Nucleus accumbens (tissue), 56 donors: ENCODE results near the gene OLFM2.

Source experiments
- DNase-seq, 56 donors: peaks; one replicate each; lab custom pipeline; 2025; lab: John Stamatoyannopoulos, UW

OLFM2 gene

GRCh38 chr19:9912551-9913236 is 23.6 kb downstream of the OLFM2 start:
- no peak for DNase-seq

- DNase-seq, result no peak
Measured at GRCh38 chr19:9911524-9912185, 24.7 kb downstream of the OLFM2 start.

DNA sequence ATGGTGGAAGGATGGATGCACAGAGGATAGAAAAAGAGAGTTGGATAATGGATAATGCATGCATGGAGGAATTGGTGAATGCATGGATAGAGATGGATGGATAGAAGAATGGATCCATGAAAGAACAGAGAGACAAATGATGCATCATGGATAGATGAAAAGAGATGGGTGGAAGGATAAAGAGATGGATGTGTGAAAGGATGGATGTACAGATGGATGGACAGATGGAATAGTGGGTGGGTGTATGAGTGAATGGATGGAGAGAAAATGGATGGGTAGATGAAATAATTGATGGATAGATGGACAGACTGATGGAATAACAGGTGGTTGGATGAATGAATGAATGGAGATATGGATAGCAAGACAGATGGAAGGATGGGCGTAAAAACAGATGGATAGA is 25.7 kb downstream of the OLFM2 start:
- no peak for DNase-seq

GRCh38 chr19:9909251-9909650 is 27.1 kb downstream of the OLFM2 start:
- no peak for DNase-seq

DNA sequence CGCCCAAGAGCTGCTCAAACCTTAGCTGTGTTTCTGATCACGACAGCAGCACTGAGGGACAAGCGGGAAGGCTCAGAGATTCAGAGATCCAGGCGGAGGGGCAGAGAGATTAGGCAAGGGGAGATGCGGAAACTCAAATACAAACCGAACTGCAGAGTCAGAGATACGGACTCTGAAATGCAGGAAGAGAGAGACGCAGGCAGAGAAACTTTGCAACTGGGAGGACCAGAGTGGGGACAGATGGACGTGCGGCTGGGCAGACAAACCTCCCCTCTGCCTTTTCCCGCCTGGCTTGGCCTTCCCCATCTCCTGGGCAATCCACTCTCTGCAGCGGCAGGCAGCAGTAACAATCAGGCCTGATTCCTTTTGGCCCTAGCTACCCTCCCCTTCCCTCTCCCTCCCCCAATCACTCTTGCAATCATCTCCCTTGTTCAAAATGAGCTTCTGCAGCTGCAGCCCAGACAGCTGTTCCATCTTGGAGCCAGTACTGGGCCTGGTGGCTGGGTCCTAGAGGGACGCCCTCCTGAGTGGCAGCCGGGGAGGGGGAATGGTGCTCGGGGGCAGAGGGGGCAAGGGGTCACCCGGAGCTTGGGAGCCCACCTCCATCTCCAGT is 29.7 kb downstream of the OLFM2 start:
- DNase-seq, result peak in 23 of 56 donors; percentile 3 to 56 (median 21)

- DNase-seq, result no peak
Measured at GRCh38 chr19:9903336-9903735, 33.0 kb downstream of the OLFM2 start.

DNA sequence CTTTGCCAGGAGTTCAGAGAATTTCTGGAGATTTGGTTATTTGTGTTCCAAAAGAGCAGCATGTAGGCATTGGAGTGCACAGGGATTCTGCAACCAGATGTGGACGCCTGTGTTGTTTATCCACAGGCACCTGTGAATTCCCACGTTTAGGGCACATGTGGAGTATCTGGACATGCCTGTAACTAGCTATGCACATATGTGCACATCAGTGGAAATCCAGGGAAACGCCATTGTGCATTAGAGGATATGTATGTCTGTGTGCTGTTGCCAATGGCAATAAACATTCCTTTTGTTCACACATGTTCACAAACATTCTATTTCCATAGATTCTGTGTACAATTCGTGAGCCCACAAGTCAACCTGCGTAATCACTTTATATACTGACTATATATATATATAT is 34.7 kb downstream of the OLFM2 start:
- DNase-seq, result no peak

GRCh38 chr19:9901020-9901419 is 35.3 kb downstream of the OLFM2 start:
- no peak for DNase-seq

DNA sequence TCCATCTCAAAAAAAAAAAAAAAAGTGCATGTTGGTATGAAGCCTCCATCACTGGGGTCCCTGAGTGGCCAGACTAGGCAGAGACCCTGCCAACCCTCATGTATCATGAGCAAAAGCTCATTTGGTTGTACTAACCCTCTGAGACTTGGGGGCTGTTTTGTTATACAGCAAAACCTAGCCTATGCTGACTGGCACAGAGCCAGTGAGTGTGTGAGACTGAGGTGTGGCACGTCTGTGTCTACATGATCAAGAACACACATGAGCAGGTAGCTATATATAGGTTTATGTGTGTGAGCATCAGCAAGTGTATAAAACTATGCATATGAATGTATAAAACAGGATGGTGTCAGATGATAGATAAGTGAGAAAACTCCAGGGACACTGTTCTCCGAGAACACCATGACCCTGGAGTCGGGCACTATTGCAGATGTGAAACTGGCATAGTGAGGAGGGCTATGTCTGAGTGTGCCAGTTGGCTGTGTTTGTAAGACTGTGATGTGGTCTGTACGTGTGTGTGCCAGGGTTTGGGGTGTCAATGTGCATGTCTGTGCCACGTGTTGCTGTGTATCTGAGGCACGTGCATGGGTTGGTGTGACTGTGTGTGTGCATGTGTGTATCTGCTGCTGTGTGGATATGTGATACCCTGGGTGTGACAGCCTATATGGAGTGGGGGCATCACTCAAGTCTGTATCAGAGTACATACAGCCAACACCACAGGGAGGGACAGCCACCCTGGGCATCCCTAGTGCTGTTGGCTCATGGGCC is 44.5 kb downstream of the OLFM2 start:
- DNase-seq, result no peak

GRCh38 chr19:9885077-9885552 is 51.2 kb downstream of the OLFM2 start:
- DNase-seq, result peak in 43 of 56 donors; percentile 1 to 81 (median 37)

GRCh38 chr19:9883764-9884163 is 52.6 kb downstream of the OLFM2 start:
- no peak for DNase-seq

DNA sequence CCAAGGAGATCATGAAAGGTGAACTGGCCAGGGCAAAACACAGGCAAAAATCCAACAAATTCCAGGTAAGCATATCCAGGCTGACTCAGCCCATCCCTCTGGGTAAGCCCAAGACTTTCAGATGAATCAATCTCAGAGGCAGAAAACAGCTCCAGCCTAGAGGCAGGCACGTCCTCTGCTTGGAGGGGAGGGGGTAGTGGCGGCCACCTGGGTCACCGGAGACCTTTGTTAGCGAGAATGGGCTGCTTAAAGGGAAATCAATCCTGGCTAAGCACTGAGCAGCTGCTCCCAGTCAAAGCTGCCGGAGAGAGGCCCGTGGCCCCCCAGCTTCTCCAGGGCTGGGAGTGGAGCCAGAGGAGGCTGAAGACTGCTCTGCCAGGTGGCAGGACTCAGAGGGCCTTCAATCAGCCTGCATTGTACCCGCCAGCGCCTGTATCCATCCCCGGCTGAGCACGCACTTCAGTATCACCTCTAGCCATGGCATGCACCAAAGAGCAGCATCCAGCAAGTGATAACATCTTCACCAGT is 53.0 kb downstream of the OLFM2 start:
- peak in 23 of 56 donors; percentile 3 to 61 (median 17) for DNase-seq

DNA sequence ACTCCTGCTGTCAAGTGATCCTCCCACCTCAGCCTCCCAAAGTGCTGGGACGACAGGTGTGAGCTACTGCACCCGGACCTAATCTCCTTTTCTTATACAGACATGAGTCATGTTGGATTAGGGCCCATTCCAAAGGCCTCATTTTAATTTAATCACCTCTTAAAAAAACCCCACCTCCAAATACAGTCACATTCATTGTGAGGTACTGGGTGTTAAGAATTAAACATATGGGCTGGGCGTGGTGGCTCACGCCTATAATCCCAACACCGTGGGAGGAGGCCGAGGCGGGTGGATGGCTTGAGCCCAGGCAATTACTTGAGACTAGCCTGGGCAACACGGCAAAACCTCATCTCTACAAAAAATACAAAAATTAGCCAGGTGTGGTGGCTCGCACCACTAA is 54.6 kb downstream of the OLFM2 start:
- no peak for DNase-seq

DNA sequence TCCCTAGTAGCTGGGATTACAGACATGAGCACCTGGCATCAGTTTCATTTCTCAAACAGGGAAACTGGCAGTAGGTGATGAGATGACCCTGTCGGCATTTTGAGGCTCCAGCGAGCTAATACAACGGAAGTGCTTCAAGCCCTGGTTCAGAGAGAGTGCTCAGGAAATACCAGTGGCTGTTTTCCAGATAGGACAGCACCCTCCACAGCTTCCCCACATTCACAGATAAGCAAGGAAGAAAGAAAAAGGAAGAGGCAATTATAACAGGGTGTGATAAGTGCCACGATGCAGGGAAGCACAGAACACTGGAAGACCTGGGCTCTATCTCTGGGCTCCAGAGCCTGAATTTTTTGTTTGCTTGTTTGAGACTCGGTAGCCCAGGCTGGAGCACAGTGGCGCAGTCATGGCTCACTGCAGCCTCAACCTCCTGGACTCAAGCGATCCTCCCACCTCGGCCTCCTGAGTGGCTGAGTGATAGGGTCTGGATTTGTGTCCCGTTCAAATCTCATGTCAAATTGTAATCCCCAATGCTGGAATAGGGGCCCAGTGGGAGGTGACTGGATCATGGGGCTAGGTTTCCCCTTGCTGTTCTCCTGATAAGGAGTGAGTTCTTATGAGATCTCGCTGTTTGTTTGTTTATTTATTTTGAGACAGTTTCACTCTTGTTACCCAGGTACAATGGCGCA is 57.7 kb downstream of the OLFM2 start:
- no peak for DNase-seq

- DNase-seq, result no peak
Measured at GRCh38 chr19:9877780-9878510, 58.4 kb downstream of the OLFM2 start.

- no peak for DNase-seq
Measured at GRCh38 chr19:9875796-9876195, 60.5 kb downstream of the OLFM2 start.

- DNase-seq, result peak in 1 of 56 donors; percentile 1
Measured at GRCh38 chr19:9875031-9875627, 61.2 kb downstream of the OLFM2 start.

DNA sequence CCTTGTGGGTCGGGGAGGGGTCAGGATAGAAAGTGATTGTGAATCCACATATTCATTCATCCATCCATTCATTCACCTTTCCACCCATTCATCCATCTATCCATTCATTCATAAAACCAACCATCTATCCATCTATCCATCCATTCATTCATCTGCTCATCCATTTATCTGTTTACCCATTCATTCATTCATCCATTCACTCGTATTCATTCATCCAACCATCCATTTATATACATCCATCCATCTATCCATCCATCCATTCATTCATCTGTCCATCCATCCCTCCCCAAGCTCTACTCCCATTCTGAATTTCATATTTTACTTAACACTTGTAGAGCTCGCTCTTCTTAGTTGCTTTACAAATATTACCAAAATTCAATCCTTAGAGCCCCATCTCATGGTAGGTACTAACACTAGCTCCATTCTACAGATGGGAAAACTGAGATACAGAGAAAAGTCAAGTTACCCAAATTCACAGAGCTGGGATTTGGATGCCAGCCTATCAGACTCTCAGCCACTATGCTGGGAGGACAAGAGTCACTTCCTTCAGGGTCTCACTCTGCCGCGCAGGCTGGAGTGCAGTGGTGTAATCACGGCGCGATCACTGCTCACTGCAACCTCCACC is 63.6 kb downstream of the OLFM2 start:
- no peak for DNase-seq
